Fibroblast of skin of back (primary cell): ENCODE results near the gene PIR.

ENCODE experiments used
- DNase-seq: peaks from one replicate; pipeline ENCODE4 v3.0.0-alpha.2; 2013

The PIR gene

DNA sequence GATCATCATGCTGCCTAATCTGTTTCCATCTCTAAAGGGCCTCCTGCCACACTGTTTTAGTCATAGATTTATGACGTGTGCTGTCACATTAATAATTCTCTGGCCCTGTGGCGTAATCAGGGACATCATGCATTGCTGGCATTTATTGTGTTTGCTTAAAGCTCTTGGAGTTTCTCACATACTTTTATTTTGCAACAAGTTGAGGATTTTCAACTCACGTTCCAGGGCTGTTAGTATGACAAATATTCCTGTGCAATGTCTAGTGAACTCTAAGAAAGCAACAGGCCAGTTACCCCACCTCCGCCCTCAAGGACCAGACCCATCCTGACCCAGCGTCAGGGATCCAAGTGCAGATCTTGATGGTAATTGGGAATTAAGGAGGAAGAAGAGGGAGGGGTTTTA, 150.1 kb downstream of the PIR start:
- peak; percentile 21 for DNase-seq

DNA sequence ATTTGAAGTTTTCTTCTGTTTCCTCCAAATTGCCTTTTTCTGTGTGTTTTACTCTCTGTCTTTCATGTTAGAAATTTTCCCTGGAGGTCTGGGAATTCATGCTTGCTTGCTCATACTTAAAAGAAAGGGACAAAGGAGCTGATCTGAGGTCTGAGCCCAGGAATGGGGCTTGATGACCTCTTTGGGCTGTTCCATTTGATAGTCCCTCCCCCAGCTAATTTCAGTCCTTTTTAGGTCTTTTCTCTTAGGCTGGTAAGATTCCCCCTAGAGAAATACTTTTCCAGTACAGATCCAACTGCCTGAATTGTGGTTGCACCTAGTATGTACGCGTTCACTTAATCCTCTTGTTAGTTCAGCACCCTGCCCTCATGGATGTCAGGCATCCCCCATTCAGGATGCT, 152.3 kb downstream of the PIR start:
- DNase-seq: no peak

DNA sequence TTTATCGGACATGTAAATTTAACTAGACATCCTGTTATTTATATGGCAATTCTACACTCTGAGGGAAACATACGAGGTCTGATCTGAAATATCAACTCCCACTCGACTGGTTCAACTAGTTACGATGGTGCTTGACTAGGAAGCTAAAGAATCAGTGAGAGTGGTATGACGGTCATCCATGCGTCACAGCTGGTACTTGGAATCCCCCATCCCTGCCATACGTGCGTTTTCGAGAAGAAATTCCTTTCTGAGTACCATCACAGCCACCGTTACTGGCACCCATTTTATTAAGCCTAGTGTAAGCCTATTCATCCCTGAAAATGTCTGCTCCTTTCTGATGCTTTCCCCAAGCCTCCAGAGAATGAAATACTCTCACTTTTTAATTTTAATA, 157.1 kb downstream of the PIR start:
- peak; percentile 55 for DNase-seq

DNA sequence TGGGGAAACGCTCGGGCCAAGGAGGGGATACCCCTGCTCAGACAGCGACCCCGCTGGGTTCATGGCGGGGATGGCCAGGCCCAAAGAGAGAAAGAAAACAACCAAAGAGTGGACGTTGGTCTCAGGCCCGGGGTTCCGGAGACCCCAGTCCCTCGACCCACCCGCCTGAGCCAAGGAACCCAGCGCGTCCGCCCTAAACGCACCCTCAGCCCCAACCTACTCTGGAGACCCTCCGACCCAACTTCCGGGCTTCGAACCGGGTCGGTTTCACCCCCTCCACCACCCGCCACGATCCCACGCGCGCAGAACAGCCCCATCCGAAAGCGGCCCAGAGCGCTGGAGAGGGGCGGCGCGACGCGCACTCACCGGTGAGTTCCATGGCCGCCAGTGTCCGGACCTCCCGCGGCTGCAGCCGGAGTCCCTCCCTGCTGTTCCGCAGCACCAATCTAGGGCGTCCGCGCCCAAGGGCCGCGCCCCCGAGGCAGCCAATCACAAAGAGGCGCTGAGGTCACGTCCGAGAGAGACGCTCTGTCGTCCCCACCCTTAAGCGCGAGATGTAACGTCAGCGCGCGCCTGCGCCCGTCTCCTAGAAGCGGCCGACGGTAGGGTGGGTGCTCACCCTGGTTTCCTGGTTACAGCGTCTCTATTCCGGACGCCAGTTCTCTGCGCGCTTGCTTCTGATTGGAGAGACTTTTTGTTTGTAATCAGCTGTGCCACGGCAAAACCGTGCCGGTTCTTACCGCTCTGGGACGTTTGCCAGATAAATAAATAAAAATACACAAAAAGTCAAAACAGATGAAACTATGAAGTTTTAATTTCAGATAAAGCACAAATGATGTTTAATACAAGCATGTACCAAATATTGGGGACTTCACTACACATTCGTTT, 157.8 kb downstream of the PIR start, which contains the start of gene PIGA:
Gene PIGA, minus strand, starts transcription at position 389 of the 888 bp plus-strand sequence. CDS start 3,593 bp downstream, outside the sequence.
- peak; percentile 97 for DNase-seq
